ENCODE measurements around the gene VTI1A. TPM values are rescaled to one million over a fixed set of nuclear protein-coding genes. Genes with fewer than 3 reads are reported as not detected.

Gene VTI1A
- total RNA-seq, 1 experiment from 2014 or later, result 22.0 TPM

DNA sequence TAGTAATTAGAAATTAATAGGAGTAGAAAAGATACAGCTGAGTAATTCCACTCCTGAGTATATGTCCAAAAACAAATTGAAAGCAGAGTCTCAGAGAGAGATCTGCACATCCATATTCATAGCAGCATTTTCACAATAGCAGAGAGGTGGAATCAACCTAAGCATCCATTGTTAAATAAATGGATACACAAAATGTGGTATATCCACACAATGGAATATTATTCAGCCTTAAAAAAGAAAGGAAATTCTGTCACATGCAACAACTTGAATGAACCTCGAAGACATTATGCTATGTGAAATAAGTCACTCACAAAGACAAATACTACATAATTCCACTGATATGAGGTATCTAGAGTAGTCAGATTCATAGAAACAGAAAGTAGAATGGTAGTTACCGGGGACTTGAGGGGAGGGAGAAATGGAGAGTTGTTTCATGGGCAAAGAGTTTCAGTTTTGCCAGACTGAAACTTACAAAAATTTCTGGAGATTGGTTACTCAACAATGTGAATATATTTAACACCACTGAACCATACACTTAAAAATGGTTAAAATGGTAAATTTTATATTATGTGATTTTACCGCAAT is 18.4 kb downstream of the VTI1A start:
- peaks cover 6 to 8% of the 10 kb centered on the region in 2 experiments; a peak in 4 of 5 replicates for H3K9me3 Mint-ChIP-seq
- Histone ChIP-seq H2AK5ac (ENCODE audit: insufficient read length, low read length) (no peak overlapping the region), H3K4me2 (ENCODE audit: insufficient read depth, insufficient read length, low read length) (no peak overlapping the region), H2BK120ac (ENCODE audit: low read depth, low read length, poor library complexity, severe bottlenecking) (no peak overlapping the region), H3T11ph (ENCODE audit: low read length) (no peak overlapping the region), H2BK5ac (ENCODE audit: insufficient read length, low read length) (no peak overlapping the region), H2BK20ac (ENCODE audit: low read depth, low read length, poor library complexity, severe bottlenecking) (no peak overlapping the region), H3K9ac (ENCODE audit: extremely low read depth, insufficient read length, low read length) (no peak overlapping the region), H3K14ac (ENCODE audit: insufficient read depth, low read length) (no peak overlapping the region), H2BK12ac (ENCODE audit: insufficient read length, low read depth, low read length) (no peak overlapping the region), H2AFZ (ENCODE audit: low read length) (no peak overlapping the region), H3K23me2 (ENCODE audit: insufficient read length, low read depth, low read length, poor library complexity, severe bottlenecking) (no peaks in the 10 kb centered on the region), H4K20me1 (ENCODE audit: control insufficient read depth, insufficient read depth, insufficient read length) (no peaks in the 10 kb centered on the region), H3K9me3 (ENCODE audit: control insufficient read depth, low read depth, low read length) (no peaks in the 10 kb centered on the region), H3K4me1 (ENCODE audit: insufficient read depth, low read length) (no peaks in the 10 kb centered on the region), H3K27ac (ENCODE audit: insufficient read length, low read depth, low read length) (no peak overlapping the region), H3K18ac (ENCODE audit: insufficient read length, low read depth, low read length) (no peak overlapping the region), H3K79me2 (ENCODE audit: insufficient read depth, low read length) (no peaks in the 10 kb centered on the region), H3K23ac (ENCODE audit: insufficient read length, low read depth, low read length) (no peak overlapping the region), H4K8ac (replicated peaks; ENCODE audit: insufficient read length, low read depth, low read length) (no peak overlapping the region), H3K27me3 (ENCODE audit: insufficient read depth, low read length) (no peaks in the 10 kb centered on the region), H3K79me1 (ENCODE audit: insufficient read depth, low read depth, low read length, poor library complexity, severe bottlenecking) (no peaks in the 10 kb centered on the region), H4K91ac (ENCODE audit: insufficient read length, low read depth, low read length) (no peak overlapping the region), H3K4ac (ENCODE audit: low read depth, low read length) (no peak overlapping the region), H4K5ac (ENCODE audit: insufficient read length, low read depth, low read length) (no peak overlapping the region), H3K56ac (ENCODE audit: insufficient read length, low read depth, low read length) (no peak overlapping the region), H2BK15ac (ENCODE audit: low read depth, low read length) (no peak overlapping the region)
- H3K36me3 Mint-ChIP-seq (ENCODE audit: insufficient read depth in 1 of 3, low read depth in 3 of 3), result peaks cover 19 to 32% (median 25%) of the 10 kb centered on the region in 3 experiments
- no peaks in the 10 kb centered on the region for H3K27me3 Mint-ChIP-seq (ENCODE audit: low read depth)
- TF ChIP-seq, protein P1, sequence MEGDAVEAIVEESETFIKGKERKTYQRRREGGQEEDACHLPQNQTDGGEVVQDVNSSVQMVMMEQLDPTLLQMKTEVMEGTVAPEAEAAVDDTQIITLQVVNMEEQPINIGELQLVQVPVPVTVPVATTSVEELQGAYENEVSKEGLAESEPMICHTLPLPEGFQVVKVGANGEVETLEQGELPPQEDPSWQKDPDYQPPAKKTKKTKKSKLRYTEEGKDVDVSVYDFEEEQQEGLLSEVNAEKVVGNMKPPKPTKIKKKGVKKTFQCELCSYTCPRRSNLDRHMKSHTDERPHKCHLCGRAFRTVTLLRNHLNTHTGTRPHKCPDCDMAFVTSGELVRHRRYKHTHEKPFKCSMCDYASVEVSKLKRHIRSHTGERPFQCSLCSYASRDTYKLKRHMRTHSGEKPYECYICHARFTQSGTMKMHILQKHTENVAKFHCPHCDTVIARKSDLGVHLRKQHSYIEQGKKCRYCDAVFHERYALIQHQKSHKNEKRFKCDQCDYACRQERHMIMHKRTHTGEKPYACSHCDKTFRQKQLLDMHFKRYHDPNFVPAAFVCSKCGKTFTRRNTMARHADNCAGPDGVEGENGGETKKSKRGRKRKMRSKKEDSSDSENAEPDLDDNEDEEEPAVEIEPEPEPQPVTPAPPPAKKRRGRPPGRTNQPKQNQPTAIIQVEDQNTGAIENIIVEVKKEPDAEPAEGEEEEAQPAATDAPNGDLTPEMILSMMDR (conservative IDR thresholded peaks at IDR 0.05), result no peak
- no peak overlapping the region for H3K4me3 Mint-ChIP-seq
- no peak for DNase-seq
- WGBS (ENCODE audit: extremely low coverage, insufficient read length, low lambda C conversion rate), result no CpG with 5 or more reads among the region's 3 CpGs
- H3K27ac Mint-ChIP-seq, result no peak overlapping the region
- H3K4me1 Mint-ChIP-seq, result no peaks in the 10 kb centered on the region

Data from H9 (cell line).